A172 (cell line): Measurements from ENCODE around the gene RNU7-1. TPM values are rescaled to one million over a fixed set of nuclear protein-coding genes. Genes with fewer than 3 reads are reported as not detected.
"Not testable (repeated sequence)": the region's sequence is repeated elsewhere in the genome, so short reads cannot be mapped to it uniquely, and the experiment has no call there.

Experiments used
- DNase-seq: peaks from one replicate; pipeline ENCODE4 v3.0.0-alpha.2; 2015; ENCODE audit warnings: low spot score
- total RNA-seq: library from RNA; depleted of rRNA; stranded (reverse); fragments of >200 nt; shearing (Covaris generic); gene quantifications from 2 replicates; pipeline ENCODE4 v1.2.3, GENCODE V29; 2014; rRNA removed

The RNU7-1 gene
- total RNA-seq: not detected in 2 replicates

DNA sequence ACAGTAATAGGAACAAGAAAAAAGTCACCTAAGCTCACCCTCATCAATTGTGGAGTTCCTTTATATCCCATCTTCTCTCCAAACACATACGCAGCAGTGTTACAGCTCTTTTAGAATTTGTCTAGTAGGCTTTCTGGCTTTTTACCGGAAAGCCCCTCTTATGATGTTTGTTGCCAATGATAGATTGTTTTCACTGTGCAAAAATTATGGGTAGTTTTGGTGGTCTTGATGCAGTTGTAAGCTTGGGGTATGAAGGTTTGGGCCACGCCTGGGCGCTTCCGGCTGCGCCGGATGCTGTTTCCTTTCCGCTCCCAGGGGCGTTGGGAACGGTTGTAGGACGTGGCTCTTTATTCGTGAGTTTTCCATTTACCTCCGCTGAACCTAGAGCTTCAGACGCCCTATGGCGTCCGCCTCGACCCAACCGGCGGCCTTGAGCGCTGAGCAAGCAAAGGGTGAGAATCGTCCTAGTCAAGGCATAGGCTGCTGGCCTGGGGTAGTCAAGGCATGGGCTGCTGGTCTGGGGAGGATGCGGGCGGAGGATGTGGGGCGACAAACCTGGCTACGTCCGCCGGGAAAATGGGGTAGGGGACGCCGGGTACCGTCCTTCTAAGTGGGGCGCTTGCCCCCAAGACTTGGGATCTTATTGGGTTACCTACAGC, at the start of gene RNU7-1, which contains the start of gene C12orf57:
TSS of gene RNU7-1 (plus strand) at position 95 of the 659 bp plus-strand sequence.
TSS of gene C12orf57 (plus strand) at position 301 of the 659 bp plus-strand sequence. CDS start at position 401, 100 bp downstream.
- DNase-seq: peak; percentile 50

DNA sequence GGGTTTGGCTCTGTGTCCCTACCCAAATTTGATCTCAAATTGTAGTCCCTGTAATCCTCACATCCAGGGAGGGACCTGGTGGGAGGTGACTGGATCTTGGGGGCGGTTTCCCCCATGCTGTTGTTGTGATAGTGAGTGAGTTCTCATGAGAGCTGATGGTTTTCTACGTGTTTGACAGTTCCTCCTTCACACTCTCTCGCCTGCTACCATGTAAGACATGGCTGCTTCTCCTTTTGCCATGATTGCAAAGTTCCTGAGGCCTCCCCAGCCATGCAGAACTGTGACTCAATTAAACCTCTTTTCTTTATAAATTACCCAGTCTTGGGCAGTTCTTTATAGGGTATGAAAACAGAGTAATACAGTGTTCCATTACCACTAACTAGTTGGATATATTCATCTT, 49.3 kb upstream of the RNU7-1 start:
- DNase-seq: no peak

- no peak for DNase-seq
These were observed 46.7 kb upstream of the RNU7-1 start for GRCh38 chr12:6896846-6897435.

DNA sequence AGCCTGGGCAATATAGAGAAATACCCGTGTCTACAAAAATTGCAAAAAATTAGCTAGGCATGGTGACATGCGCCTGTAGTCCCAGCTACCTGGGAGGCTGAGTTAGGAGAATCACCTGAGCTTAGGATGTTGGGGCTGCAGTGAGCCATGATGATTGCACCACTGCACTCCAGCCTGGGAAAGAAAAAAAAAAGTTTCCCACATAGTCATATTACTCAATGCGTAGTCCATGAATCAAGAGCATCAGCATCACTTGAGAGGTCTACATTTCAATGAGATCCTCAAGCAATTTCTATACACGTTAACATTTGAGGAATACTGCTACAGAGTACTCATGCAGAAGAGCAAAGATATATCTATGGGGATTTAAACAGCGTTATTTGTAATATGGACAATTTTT, 44.2 kb upstream of the RNU7-1 start:
- DNase-seq: no peak

- DNase-seq: no peak
These were observed 43.6 kb upstream of the RNU7-1 start for GRCh38 chr12:6899837-6900519.

- no peak for DNase-seq
These were observed 41.2 kb upstream of the RNU7-1 start for GRCh38 chr12:6902448-6902847.

- no peak for DNase-seq
These were observed 39.9 kb upstream of the RNU7-1 start for GRCh38 chr12:6903722-6904121.

DNA sequence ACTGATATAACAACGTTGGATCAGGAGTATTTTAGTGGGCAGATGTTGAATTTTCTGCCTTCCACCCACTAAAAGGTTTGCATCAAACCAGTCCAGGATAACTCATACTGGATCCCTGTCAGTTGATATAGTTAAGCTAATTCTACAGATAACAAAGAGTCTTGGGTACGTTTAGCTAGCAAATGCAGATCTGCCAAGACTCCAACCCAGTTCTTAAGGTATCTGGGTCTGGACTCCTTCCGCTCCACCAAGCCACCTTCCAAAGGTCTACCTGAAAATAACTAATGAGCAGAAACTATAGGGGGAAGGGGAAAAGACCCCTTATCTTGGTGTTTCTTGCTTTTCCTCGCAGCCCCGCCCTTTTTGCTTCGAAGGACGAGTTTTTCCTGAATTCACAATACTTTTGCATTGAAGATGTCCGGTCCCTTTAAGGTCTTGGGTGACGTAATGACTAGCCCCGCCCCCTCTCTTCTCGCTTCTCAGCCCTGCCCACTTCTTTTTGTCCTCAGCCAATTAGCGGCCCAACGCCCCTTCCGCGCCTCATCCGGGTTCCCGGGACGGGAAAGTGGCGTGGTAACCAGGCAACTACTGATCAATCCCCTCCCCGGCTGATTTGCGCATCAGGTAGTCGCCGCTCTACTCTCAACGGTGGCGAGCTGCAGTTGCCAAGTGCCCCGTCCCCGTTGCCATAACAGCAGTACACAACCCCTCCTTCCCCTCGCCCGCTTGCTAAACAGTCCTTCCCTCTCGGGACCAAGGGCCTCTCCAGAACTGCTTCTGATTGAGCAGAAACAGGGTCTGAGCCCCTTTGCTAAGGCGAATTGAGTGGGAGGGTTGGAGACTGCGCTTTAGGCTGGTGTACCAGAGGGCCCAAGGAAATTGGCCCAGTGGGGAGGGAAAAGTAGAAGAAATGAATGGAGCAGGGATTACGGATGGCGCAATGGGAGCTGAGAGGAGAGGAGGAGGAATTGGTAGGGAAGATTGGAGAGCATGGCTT, 39.0 kb upstream of the RNU7-1 start, which contains the start of gene LRRC23:
TSS of gene LRRC23 (plus strand) at position 543 of the 997 bp plus-strand sequence. CDS start 812 bp downstream, outside the sequence.
- peak; percentile 83 for DNase-seq

- no peak for DNase-seq
These were observed 38.1 kb upstream of the RNU7-1 start for GRCh38 chr12:6905414-6906040.

DNA sequence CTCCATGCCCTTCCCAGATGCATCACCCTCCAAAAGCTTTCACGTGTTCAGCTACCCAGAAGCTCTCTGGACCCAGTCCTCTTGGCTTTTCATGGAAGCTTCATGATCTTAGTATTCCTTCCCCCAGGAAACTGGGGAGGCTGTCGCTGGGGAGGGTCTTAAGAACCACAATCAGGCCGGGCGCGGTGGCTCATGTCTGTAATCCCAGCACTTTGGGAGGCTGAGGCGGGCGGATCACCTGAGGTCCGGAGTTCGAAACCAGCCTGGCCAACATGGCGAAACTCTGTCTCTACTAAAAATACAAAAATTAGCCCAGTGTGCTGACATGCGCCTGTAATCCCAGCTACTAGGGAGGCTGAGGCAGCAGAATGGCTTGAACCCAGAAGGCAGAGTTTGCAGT, 35.5 kb upstream of the RNU7-1 start:
- not testable (repeated sequence) for DNase-seq

DNA sequence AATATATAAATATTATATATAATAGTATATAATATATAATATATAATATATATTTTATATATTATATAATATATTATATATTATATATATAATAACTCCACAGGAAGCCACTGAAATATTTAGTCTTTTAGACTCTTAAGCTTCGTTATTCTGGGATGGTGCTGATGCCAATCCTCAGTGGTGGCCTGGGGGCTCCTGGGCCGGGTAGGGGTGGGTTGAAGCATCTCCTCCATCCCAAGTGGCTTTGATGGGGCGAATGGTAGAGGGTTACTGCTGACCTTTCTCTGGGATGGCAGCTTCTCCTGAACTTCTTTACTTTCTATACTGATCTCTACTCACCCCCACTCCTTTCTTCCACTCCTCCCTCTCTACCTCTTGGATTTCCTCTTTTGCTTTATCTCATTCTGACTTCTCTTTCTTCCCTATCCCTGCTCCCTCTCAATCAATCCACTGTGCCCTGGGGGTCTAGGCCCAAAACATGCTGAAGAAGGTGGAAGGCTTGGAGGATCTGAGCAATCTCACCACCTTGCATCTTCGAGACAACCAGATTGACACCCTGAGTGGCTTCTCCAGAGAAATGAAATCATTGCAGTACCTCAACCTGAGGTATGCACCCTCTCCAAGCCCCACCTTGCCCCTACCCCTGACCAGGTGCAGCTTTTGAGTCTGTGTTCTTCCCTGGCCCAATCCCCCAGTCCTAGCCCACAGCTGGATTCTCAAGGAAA, 34.0 kb upstream of the RNU7-1 start:
- no peak for DNase-seq

DNA sequence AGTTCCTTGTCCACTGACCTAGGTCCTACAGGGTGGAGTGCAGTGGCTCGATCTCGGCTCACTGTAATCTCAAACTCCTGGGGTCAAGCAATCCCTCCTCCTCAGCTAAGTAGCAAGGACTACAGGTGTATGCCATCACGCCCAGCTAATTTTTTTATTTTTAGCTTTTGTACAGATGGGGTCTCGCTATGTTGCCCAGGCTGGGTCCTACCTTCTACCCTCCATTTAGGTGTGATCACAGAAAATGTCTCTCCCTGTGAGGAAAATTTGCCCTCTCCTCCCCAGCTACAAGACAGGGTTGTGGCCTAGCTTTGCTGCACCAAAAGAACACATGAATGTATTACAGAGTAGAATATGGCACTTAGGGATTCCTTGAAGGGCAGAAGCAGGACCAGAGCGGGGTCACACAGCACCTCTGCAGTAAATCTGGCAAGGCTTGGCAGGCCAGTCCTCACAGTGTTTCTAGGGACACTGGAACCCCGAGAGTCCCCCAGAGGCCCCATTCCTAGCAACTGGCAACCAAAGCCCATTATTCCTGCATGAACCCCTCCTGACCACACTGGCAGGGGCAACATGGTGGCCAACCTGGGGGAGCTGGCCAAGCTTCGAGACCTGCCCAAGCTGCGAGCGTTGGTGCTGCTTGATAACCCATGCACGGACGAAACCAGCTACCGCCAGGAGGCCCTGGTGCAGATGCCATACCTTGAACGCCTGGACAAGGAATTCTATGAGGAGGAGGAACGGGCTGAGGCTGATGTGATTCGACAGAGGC, 31.3 kb upstream of the RNU7-1 start:
- DNase-seq: no peak

DNA sequence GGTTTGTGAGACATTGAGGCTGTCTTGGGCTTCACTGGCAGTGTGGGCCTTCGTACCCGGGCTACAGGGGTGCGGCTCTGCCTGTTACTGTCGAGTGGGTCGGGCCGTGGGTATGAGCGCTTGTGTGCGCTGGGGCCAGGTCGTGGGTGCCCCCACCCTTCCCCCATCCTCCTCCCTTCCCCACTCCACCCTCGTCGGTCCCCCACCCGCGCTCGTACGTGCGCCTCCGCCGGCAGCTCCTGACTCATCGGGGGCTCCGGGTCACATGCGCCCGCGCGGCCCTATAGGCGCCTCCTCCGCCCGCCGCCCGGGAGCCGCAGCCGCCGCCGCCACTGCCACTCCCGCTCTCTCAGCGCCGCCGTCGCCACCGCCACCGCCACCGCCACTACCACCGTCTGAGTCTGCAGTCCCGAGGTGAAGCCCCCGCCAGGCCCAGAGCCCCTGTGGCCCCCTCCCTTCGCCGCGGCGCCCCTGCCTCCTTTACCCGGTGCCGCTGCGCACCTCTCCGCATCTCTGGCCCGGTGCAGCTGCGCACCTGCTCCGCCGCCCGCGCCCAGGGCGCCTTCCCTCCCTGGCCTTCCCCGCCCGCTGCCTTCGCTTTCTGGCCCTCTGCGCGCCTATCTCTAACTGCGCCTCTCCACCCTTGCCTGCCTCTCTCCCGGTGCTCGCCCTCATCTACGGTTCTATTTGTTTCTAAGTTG, 29.2 kb upstream of the RNU7-1 start, which contains the start of gene ENO2:
TSS of gene ENO2 (plus strand) at position 335 of the 701 bp plus-strand sequence. CDS start 1,253 bp downstream, outside the sequence.
- DNase-seq: no peak

DNA sequence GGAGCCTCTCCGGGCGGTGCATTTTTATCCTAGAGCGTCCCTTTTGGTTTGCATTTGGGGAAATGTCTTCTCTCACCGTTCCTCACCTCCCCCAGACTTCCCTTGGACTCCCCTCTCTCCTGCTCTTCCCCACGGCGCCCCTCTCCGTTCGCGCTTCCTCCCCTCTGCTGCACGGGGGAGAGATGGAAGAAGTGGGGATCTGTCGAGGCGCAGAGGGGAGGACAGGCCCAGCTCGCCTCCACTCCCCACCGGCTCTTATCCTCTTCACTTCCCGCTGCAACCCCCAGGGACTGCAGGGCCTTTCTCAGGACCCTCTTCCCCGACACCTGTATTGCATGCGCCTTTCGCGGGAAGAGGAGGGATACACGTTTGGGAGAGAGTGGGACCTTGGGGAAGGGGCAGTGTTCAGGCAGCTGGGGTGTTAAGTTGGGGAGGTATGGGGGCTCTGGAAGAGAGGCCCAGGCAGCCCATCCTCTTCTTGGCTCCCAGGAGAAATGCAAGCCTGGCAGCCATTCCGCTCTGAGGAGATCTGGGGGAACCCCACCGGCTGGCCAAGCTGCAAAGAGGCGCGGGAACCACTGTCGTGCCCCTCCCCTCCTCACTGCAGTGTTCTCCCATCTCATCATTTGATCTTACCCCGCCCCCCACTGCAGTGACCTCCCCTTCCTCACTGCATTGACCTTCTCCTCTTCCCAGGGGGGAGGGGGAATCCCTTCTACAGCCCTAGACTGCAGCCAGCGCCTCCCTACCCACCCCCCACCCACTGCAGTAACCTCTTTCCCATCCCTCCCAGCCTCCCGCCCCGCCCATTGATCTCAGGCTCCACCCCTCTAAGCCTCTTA, 28.4 kb upstream of the RNU7-1 start:
- no peak for DNase-seq

DNA sequence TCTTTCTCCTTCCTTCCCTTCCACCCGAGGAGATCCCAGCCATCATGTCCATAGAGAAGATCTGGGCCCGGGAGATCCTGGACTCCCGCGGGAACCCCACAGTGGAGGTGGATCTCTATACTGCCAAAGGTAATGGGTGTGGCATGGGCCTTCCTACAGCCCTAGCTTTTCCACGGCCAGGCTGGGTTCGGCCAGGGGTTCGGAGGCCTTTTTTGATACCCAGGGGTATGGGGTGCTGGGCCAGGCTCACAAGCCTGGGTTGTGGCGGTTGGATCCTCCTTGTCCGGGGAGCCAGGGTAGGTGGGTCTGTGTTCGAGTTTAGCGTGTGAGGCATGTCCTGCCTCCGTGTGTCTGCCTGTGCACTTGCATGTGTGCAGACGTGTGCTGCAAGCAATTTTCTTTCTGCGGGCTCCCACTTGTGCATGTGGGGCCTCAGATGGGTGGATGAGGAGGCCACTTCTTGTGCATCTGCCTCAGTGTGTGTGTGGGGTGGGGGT, 27.8 kb upstream of the RNU7-1 start:
- no peak for DNase-seq

DNA sequence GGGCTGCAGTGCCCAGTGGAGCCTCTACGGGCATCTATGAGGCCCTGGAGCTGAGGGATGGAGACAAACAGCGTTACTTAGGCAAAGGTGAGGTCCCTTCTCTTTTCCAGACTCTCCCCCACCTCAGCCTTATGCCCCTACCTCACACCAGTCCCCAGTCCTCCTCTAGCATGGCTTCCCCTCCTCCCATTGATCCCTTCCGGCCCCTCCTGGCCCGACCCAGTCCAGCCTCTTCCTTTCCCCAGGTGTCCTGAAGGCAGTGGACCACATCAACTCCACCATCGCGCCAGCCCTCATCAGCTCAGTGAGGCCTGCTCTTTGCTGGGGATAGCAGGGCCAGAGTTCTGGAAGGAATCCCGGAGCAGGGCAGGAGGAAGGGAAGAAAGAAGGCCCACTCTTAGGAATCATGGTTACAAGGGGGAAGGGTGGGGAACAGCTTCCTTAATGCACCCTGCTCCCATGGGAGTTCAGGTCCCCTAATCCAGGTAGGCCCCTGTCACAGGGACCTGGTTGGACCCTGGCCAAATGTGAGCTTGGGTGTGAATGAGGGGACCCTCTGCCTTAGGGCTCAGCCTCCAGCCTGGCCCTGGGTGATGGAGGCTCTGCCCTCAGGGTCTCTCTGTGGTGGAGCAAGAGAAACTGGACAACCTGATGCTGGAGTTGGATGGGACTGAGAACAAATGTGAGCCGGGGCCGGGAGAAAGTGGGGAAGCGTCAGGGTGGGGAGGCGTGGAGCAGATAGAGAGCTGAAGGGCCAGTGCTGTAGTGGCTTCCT, 27.0 kb upstream of the RNU7-1 start:
- no peak for DNase-seq
